ENCODE results near the gene BAIAP3. TPM values are rescaled to one million over a fixed set of nuclear protein-coding genes. Genes with fewer than 3 reads are reported as not detected.
"Not testable (repeated sequence)": the region's sequence is repeated elsewhere in the genome, so short reads cannot be mapped to it uniquely, and the experiment has no call there.

The BAIAP3 gene
- total RNA-seq, 2 experiments from 2014 or later: 0.24 to 0.63 TPM

DNA sequence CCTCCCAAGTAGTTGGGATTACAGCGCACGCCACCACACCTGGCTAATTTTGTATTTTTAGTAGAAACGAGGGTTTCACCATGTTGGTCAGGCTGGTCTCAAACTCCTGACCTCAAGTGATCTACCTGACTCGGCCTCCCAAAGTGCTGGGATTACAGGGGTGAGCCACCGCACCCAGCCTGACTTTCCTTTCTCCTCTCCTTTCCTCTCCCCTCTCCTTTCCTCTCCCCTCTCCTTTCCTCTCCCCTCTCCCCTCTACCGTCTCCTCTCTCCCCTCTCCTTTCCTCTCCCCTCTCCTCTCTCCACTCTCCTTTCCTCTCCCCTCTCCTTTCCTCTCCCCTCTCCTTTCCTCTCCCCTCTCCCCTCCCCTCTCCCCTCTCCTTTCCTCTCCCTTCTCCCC is 41.2 kb upstream of the BAIAP3 start:
- H3K36me3 Mint-ChIP-seq (ENCODE audit: low read depth); H3K27ac Mint-ChIP-seq; POLR2A ChIA-PET; CTCF ChIA-PET; DNase-seq; H3K9me3 Mint-ChIP-seq (ENCODE audit: insufficient read depth); ATAC-seq; H3K4me3 Mint-ChIP-seq; H3K4me1 Mint-ChIP-seq (ENCODE audit: low read depth): not testable (repeated sequence)
- H3K27me3 Mint-ChIP-seq (ENCODE audit: low read depth): peaks cover 31% of the 10 kb centered on the region

DNA sequence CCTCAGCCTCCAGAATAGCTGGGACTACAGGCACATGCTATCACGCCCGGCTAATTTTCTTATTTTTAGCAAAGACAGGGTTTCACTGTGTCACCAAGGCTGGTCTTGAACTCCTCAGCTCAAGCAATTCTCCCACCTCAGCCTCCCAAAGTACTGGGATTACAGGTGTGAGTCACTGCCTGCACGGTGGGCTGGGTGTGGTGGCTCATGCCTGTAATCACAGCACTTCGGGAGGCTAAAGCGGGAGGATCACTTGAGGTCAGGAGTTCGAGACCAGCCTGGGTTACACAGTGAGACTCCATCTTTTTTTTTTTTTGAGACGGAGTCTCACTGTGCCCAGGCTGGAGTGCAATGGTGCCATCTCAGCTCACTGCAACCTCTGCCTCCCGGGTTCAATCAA is 40.6 kb upstream of the BAIAP3 start:
- H3K4me3 Mint-ChIP-seq; POLR2A ChIA-PET; H3K27ac Mint-ChIP-seq; ATAC-seq; H3K36me3 Mint-ChIP-seq (ENCODE audit: low read depth); H3K4me1 Mint-ChIP-seq (ENCODE audit: low read depth); H3K9me3 Mint-ChIP-seq (ENCODE audit: insufficient read depth); DNase-seq; CTCF ChIA-PET: not testable (repeated sequence)
- H3K27me3 Mint-ChIP-seq (ENCODE audit: low read depth): peaks cover 28% of the 10 kb centered on the region

DNA sequence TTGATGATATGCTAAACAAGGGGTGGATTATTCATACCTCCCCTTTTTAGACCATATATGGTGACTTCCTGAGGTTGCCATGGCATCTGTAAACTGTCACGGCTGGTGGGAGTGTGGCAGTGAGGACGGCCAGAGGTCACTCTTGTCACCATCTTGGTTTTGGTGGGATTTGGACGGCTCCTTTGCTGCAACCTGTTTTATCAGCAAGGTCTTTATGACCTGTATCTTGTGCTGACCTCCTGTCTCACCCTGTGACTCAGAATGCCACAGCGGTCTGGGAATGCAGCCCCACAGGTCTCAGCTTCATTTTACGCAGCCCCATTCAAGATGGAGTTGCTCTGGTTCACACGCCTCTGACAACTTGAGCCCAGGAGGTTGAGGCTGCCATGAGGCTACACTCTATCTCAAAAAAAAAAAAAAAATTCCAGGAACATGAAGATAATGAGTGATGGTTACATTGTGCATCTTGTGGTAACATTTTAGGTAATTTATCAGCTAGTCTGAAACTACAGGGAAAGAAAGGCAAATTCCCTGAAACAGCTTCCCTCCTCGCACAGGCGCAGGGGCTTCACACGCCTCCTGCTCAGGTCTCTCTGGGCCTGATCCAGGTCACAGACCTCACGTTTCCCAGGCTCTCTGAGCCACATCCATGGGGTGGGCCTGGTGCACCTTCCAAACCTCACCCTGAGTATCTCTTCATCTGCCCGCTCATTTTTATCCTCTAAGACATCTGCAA is 39.4 kb upstream of the BAIAP3 start:
- no peak overlapping the region for H3K27ac Mint-ChIP-seq
- peaks cover 27% of the 10 kb centered on the region for H3K27me3 Mint-ChIP-seq (ENCODE audit: low read depth)
- ChIA-PET POLR2A (no interaction called here), CTCF (no interaction called here)
- no peak overlapping the region for H3K4me3 Mint-ChIP-seq
- peaks cover 6% of the 10 kb centered on the region for H3K4me1 Mint-ChIP-seq (ENCODE audit: low read depth)
- DNase-seq (no peak), ATAC-seq (no peak)
- H3K9me3 Mint-ChIP-seq (ENCODE audit: insufficient read depth): no peaks in the 10 kb centered on the region
- no peaks in the 10 kb centered on the region for H3K36me3 Mint-ChIP-seq (ENCODE audit: low read depth)

DNA sequence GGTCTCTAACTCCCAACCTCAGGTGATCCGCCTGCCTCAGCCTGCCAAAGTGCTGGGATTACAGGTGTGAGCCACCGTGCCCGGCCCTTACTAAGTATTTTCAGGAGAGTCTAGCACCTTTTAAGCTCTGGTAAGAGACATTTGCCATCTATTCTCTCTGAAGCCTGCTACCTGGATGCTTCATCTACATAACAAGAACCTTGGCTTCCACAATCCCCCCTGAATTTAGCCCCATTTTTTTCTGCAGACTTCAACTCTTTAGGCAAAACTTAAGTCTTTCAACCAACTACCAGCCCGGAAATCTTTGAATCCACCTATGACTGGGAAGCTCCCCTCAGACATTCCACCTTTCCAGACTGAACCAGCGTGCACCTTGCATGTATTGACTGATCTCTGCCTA is 38.0 kb upstream of the BAIAP3 start:
- no peak overlapping the region for H3K4me3 Mint-ChIP-seq
- peaks cover 17% of the 10 kb centered on the region for H3K27me3 Mint-ChIP-seq (ENCODE audit: low read depth)

DNA sequence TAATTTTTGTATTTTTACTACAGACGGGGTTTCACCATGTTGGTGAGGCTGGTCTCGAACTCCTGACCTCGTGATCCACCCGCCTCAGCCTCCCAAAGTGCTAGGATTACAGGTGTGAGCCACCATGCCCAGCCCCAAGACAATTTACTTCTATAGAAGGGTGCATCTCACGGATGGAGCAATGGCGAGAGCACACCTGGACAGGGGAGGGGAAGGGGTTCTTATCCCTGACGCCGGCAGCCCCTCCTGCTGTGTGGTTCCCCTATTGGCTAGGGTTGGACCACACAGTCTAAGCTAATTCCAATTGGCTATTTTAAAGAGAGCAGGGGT is 36.8 kb upstream of the BAIAP3 start:
- DNase-seq; H3K4me1 Mint-ChIP-seq (ENCODE audit: low read depth); H3K36me3 Mint-ChIP-seq (ENCODE audit: low read depth); CTCF ChIA-PET; H3K4me3 Mint-ChIP-seq; H3K9me3 Mint-ChIP-seq (ENCODE audit: insufficient read depth); H3K27me3 Mint-ChIP-seq (ENCODE audit: low read depth); H3K27ac Mint-ChIP-seq; POLR2A ChIA-PET; ATAC-seq: not testable (repeated sequence)

More for the DNA sequence above, 38.0 kb upstream of the BAIAP3 start:
- H3K9me3 Mint-ChIP-seq (ENCODE audit: insufficient read depth): no peaks in the 10 kb centered on the region
- CTCF ChIA-PET: no interaction called here
- no peak for DNase-seq
- no peak for ATAC-seq
- H3K36me3 Mint-ChIP-seq (ENCODE audit: low read depth): no peaks in the 10 kb centered on the region
- H3K4me1 Mint-ChIP-seq (ENCODE audit: low read depth): peaks cover 6% of the 10 kb centered on the region
- POLR2A ChIA-PET: no interaction called here
- no peak overlapping the region for H3K27ac Mint-ChIP-seq

DNA sequence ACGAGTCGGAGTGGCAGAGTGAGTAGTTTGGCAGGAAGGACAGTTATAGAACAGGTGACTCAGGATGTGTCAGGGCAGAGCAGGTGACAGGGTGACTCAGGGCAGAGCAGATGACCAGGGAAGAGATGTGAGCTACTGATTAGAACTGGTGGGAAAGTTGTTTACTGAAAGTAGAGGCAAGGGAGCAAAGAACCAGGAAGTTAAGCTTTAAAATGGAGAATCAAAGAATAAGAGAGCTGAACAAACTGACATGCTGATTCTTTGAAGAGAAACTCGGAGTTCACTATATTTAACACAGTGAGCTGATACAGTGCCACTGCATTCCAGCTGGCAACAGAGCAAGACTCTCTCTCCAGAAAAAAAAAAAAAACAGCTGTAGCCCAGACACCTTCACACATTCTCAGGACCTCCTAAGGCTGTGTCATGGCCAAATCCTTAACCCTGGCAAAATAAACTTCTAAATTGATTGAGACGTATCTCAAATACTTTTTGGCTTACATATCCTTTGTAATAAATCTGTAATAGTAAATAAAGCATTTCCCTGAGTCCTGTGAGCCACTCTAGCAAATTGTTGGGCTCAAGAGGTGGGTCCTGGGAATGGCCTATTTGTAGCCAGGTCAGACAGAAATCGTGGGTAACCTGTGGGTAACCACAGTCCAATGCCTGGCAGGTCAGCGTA is 36.3 kb upstream of the BAIAP3 start:
- CTCF ChIA-PET: no interaction called here
- ATAC-seq (no peak), DNase-seq (peak; percentile 24)
- Mint-ChIP-seq H3K4me3 (no peak overlapping the region), H3K36me3 (ENCODE audit: low read depth) (no peaks in the 10 kb centered on the region), H3K27me3 (ENCODE audit: low read depth) (peaks cover 6% of the 10 kb centered on the region), H3K4me1 (ENCODE audit: low read depth) (peaks cover 12% of the 10 kb centered on the region), H3K9me3 (ENCODE audit: insufficient read depth) (no peaks in the 10 kb centered on the region), H3K27ac (no peak overlapping the region)
- POLR2A ChIA-PET: no interaction called here

DNA sequence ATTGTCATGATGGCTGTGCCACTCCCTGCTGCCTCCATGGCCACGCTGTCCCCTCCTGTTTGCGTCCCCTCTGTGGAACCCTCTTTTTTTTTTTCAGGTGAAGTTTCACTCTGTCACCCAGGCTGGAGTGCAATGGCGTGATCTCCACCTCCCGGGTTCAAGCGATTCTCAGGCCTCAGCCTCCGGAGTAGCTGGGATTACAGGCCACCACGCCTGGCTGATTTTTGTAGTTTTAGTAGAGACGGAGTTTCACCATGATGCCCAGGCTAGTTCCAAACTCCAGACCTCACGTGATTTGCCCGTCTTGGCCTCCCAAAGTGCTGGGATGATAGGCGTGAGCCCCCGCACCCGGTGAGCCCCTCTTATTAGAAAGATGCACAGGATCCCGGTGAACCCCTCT is 35.0 kb upstream of the BAIAP3 start:
- Mint-ChIP-seq H3K4me3 (no peak overlapping the region), H3K27me3 (ENCODE audit: low read depth) (peaks cover 6% of the 10 kb centered on the region), H3K4me1 (ENCODE audit: low read depth) (peaks cover 15% of the 10 kb centered on the region), H3K9me3 (ENCODE audit: insufficient read depth) (no peaks in the 10 kb centered on the region), H3K27ac (no peak overlapping the region), H3K36me3 (ENCODE audit: low read depth) (no peaks in the 10 kb centered on the region)
- DNase-seq: no peak
- CTCF ChIA-PET: no interaction called here
- no peak for ATAC-seq
- POLR2A ChIA-PET: no interaction called here

DNA sequence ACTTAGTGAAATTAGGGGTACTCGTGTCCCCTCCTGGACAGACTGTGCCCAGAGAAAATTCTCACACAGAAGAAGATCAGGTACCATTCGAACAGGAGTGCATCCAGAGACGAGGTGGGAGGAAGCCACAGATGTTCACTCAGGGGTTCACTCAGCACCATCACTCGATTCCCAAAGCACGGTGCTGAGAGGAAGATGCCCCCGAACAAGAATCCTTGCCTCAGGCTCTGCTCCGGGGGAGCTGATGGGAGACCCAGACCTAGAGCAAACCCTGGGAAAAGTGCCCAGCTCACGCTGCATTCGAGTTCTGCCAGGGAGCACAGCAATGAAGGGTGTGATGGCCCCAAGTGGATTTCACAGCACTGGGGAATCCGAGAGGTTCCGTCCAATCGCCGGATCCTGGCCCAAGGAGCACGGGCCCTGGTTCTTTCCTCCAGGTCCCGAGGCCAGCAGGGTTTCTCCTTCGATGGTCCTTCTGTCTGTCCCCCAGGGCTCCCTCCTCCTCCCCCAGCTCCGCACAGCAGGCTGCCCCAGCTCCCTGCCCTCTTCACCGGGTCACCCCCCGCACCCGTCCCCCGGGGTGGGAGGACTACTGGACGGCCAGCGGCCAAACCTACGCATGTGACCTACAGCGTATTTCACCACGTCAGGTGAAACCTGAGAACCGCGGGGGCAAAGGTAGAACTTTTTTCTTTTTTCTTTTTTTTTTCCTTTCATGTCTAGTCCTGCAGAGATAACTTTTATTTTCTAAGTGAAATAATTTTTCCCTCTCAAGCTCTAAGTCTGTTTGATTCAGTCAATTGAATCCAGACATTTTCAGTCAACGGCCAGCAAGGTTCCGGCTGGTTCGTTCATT is 34.2 kb upstream of the BAIAP3 start:
- no peak for DNase-seq
- Mint-ChIP-seq H3K4me1 (ENCODE audit: low read depth) (peaks cover 22% of the 10 kb centered on the region), H3K27ac (no peak overlapping the region), H3K36me3 (ENCODE audit: low read depth) (no peaks in the 10 kb centered on the region), H3K9me3 (ENCODE audit: insufficient read depth) (no peaks in the 10 kb centered on the region), H3K27me3 (ENCODE audit: low read depth) (peaks cover 4% of the 10 kb centered on the region), H3K4me3 (no peak overlapping the region)
- no peak for ATAC-seq
- ChIA-PET CTCF (no interaction called here), POLR2A (interaction anchor here (0.7 kb wide), 1 partner anchor 121 kb away, joined by 3 read pairs; the partner anchor contains the start of gene UQCC4)

DNA sequence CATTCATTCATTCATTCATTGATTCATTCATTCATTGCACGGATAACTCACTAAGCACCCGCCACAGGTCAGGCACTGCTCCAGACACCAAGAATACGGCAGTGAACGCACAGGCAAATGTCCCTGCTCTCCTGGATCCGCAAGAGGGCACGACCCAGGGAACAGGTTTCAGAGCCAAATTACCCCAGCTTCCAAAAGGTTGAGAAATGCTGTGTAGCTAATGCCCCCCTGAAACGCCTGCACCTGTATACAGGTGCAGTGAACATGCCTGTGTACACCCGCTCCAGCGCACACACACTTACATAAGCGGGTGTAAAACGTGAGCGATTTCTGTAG is 33.6 kb upstream of the BAIAP3 start:
- Mint-ChIP-seq H3K36me3 (ENCODE audit: low read depth) (no peaks in the 10 kb centered on the region), H3K4me3 (no peak overlapping the region), H3K9me3 (ENCODE audit: insufficient read depth) (no peaks in the 10 kb centered on the region), H3K27ac (no peak overlapping the region), H3K27me3 (ENCODE audit: low read depth) (peaks cover 2% of the 10 kb centered on the region), H3K4me1 (ENCODE audit: low read depth) (peaks cover 28% of the 10 kb centered on the region)
- POLR2A ChIA-PET: interaction anchor here (1.1 kb wide), 1 partner anchor 9 kb away, joined by 3 read pairs; no protein-coding TSS in a partner anchor
- no peak for DNase-seq
- ATAC-seq: no peak
- CTCF ChIA-PET: interaction anchor here (1.1 to 1.5 kb wide), 2 partner anchors 9 to 43 kb away, joined by 4 to 7 read pairs; no protein-coding TSS in a partner anchor

DNA sequence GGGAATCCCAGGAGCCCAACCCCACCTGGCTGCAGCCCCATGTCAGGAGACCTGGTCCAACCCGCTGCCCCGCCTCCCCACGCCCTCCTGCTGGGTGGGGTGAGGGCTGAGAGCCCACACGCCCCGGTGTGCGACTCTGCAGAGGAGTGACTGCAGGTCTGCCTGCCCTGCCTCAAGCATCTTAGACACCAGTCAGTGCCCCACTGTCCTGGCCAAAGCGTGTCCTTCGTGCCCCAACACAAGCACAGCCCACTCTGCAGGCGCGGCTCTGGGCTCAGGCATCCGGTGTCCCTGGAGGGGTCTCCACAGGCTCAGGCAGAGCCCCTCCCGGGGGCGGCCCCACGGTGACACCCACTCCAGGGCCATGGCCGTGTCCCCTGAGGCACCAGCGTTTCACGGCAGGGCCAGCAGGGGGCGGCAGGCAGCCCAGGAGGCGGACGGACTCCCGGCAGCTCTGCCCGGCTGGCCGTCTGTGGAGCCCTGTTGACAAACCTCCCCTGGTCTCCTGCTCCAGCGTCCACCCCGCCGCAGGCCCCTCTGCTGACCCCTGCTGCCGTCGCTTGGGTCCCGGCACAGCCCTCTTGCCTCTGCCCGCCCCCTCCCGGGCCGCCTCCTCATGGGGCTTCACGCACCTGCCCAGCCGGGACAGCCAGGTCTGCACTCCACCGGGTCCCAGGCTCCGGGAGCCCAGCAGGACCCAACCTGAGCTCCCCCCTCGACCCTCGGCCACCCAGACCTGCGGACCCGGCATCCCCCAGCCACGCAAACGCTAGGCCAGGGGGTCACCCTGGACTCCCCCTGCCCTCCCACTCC is 32.6 kb upstream of the BAIAP3 start:
- ATAC-seq (peak; percentile 90), DNase-seq (peak; percentile 80)
- no peak overlapping the region for H3K27ac Mint-ChIP-seq
- peaks cover 2% of the 10 kb centered on the region for H3K27me3 Mint-ChIP-seq (ENCODE audit: low read depth)
- no peaks in the 10 kb centered on the region for H3K9me3 Mint-ChIP-seq (ENCODE audit: insufficient read depth)
- peaks cover 34% of the 10 kb centered on the region for H3K4me1 Mint-ChIP-seq (ENCODE audit: low read depth)
- H3K4me3 Mint-ChIP-seq: no peak overlapping the region
- ChIA-PET CTCF (interaction anchor here (1.0 to 1.5 kb wide), 4 partner anchors 10 to 42 kb away, joined by 3 to 7 read pairs (median 4); no protein-coding TSS in a partner anchor), POLR2A (interaction anchor here (1.1 kb wide), 1 partner anchor 8 kb away, joined by 3 read pairs; no protein-coding TSS in a partner anchor)
- H3K36me3 Mint-ChIP-seq (ENCODE audit: low read depth): no peaks in the 10 kb centered on the region

DNA sequence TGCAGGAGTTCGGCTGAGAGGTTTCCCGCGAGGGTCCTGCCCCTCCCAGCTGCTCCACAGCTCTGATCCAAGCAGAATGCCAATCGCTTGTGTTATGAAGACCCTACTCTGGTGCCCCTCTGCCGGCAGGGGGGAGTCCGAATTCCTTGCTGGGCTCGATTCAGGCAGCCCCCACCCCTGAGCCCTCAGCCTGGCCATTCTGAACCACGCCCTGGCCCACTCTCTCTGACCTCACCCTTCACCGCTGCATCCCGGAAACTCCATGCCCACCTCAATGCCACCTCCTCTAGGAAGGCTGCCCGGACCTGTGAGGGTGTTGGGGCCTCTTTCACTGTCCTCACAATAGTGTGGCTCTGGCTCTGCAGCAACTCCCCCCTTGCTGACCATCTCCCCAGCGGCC is 31.9 kb upstream of the BAIAP3 start:
- ATAC-seq: no peak
- H3K27ac Mint-ChIP-seq: no peak overlapping the region
- H3K4me1 Mint-ChIP-seq (ENCODE audit: low read depth): peaks cover 41% of the 10 kb centered on the region
- peaks cover 2% of the 10 kb centered on the region for H3K27me3 Mint-ChIP-seq (ENCODE audit: low read depth)
- no peaks in the 10 kb centered on the region for H3K9me3 Mint-ChIP-seq (ENCODE audit: insufficient read depth)
- H3K4me3 Mint-ChIP-seq: peak overlapping the region; percentile 4
- POLR2A ChIA-PET: no interaction called here
- H3K36me3 Mint-ChIP-seq (ENCODE audit: low read depth): no peaks in the 10 kb centered on the region
- CTCF ChIA-PET: interaction anchor here (1.0 to 1.5 kb wide), 2 partner anchors 11 to 14 kb away, joined by 3 to 7 read pairs; no protein-coding TSS in a partner anchor
- no peak for DNase-seq
